ENCODE measurements around the gene CHD9.
"Not testable (repeated sequence)": the region's sequence is repeated elsewhere in the genome, so short reads cannot be mapped to it uniquely, and the experiment has no call there.

CHD9 gene

DNA sequence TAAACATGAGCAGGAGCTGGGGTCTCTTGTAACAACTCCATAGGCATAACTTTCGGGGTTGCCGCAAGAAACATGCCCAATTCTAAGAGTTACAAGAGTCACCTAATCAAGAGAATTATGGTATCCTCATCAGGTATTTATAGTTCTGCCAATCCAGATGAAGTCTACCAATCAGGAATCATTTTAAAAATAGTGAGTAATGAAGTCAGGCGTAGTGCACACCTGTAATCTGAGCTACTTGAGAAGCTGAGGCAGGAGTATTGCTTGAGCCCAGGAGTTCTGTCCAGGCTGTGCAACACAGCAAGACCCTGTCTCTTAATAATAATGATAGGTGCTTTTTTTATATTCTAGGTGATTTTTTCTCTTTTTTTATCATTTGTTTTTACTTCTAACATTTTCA, 251.0 kb downstream of the CHD9 start:
- TF ChIP-seq, protein P1, sequence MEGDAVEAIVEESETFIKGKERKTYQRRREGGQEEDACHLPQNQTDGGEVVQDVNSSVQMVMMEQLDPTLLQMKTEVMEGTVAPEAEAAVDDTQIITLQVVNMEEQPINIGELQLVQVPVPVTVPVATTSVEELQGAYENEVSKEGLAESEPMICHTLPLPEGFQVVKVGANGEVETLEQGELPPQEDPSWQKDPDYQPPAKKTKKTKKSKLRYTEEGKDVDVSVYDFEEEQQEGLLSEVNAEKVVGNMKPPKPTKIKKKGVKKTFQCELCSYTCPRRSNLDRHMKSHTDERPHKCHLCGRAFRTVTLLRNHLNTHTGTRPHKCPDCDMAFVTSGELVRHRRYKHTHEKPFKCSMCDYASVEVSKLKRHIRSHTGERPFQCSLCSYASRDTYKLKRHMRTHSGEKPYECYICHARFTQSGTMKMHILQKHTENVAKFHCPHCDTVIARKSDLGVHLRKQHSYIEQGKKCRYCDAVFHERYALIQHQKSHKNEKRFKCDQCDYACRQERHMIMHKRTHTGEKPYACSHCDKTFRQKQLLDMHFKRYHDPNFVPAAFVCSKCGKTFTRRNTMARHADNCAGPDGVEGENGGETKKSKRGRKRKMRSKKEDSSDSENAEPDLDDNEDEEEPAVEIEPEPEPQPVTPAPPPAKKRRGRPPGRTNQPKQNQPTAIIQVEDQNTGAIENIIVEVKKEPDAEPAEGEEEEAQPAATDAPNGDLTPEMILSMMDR (IDR thresholded peaks at IDR 0.05; ENCODE audit: control insufficient read depth, extremely low read depth, insufficient read depth), result no peak
- DNase-seq (ENCODE audit: low read depth), result no peak
- H3K4me3 ChIP-seq (ENCODE audit: low read depth, low read length), result no peak overlapping the region

GRCh38 chr16:53309457-53309856, 254.7 kb downstream of the CHD9 start:
- DNase-seq (ENCODE audit: low read depth), result no peak
- TF ChIP-seq, protein P1 (IDR thresholded peaks at IDR 0.05; ENCODE audit: control insufficient read depth, extremely low read depth, insufficient read depth), result no peak

GRCh38 chr16:53320992-53321391, 266.2 kb downstream of the CHD9 start:
- H3K4me3 ChIP-seq (ENCODE audit: low read depth, low read length), result no peak overlapping the region
- DNase-seq (ENCODE audit: low read depth), result no peak
- TF ChIP-seq, protein P1 (IDR thresholded peaks at IDR 0.05; ENCODE audit: control insufficient read depth, extremely low read depth, insufficient read depth), result no peak

More at GRCh38 chr16:53309457-53309856, 254.7 kb downstream of the CHD9 start:
- H3K4me3 ChIP-seq (ENCODE audit: low read depth, low read length), result no peak overlapping the region

DNA sequence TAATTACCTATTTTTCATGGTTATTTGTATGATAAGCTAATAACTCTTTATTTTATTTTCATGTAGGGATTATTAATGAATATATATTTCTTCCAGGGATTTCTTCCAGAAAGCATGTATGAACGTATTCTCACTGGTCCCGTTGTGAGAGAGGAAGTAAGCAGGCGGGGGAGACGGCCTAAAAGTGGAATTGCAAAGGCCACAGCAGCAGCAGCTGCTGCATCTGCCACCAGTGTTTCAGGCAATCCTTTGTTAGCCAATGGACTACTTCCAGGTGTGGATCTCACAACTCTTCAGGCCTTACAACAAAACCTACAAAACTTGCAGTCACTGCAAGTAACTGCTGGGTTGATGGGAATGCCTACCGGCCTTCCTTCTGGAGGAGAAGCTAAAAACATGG, 269.1 kb downstream of the CHD9 start:
- no peak for DNase-seq (ENCODE audit: low read depth)
- TF ChIP-seq, protein P1 (IDR thresholded peaks at IDR 0.05; ENCODE audit: control insufficient read depth, extremely low read depth, insufficient read depth), result no peak
- H3K4me3 ChIP-seq (ENCODE audit: low read depth, low read length), result no peak overlapping the region

- DNase-seq (ENCODE audit: low read depth); H3K4me3 ChIP-seq (ENCODE audit: low read depth, low read length): not testable (repeated sequence)
Measured at GRCh38 chr16:53330991-53331390, 276.2 kb downstream of the CHD9 start.

DNA sequence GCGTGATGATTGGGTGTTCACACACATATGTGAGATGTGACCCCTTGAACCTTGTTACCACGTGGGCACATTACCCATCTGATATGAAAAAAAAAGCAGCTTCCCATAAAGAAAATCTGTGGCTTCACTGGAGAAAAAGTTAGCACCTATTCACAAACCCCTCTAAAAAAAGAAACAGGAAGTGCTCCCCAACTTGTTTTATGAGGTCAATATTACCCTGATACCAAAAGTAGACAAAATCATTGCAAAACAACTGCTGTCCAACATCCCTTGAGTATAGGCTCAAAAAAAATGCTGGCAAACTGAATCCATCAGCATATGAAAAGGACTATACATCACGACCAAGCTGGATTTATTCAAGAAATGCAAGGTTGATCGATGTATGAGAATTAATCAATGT, 279.8 kb downstream of the CHD9 start:
- H3K4me3 ChIP-seq (ENCODE audit: low read depth, low read length), result no peak overlapping the region
- DNase-seq (ENCODE audit: low read depth), result no peak
- TF ChIP-seq, protein P1 (IDR thresholded peaks at IDR 0.05; ENCODE audit: control insufficient read depth, extremely low read depth, insufficient read depth), result no peak

DNA sequence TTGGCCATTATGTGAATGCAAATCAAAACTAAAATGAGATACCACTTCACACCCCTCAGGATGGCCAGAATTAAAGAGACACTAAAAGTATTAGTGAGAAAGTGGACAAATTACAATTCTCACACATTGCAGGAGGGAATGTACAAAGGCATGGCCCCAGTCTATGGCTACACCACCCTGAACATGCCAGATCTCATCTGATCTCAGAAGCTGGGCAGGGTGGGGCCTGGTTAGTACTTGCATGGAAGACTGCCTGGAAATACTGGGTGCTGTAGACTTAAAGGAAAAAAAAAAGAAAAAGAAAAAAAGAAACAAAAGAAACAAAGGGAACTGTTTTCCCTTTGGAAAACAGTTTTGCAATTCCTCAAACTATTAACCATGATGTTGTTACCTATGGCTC, 282.5 kb downstream of the CHD9 start:
- no peak for DNase-seq (ENCODE audit: low read depth)
- no peak overlapping the region for H3K4me3 ChIP-seq (ENCODE audit: low read depth, low read length)
- TF ChIP-seq, protein P1 (IDR thresholded peaks at IDR 0.05; ENCODE audit: control insufficient read depth, extremely low read depth, insufficient read depth), result no peak
